Tongue (tissue), 2 donors: ENCODE results near the gene CYP27A1. TPM values are rescaled to one million over a fixed set of nuclear protein-coding genes. Genes with fewer than 3 reads are reported as not detected.

Source experiments
- DNase-seq: peaks from one replicate; pipeline ENCODE4 v3.0.0-alpha.2; 2015
- total RNA-seq: library from RNA; depleted of rRNA; stranded (reverse); fragments of >200 nt; gene quantifications from one replicate; pipeline ENCODE4 v1.2.3, GENCODE V29; 2014

Gene CYP27A1
- total RNA-seq, 1 donor from 2014 or later = 19.8 TPM

DNA sequence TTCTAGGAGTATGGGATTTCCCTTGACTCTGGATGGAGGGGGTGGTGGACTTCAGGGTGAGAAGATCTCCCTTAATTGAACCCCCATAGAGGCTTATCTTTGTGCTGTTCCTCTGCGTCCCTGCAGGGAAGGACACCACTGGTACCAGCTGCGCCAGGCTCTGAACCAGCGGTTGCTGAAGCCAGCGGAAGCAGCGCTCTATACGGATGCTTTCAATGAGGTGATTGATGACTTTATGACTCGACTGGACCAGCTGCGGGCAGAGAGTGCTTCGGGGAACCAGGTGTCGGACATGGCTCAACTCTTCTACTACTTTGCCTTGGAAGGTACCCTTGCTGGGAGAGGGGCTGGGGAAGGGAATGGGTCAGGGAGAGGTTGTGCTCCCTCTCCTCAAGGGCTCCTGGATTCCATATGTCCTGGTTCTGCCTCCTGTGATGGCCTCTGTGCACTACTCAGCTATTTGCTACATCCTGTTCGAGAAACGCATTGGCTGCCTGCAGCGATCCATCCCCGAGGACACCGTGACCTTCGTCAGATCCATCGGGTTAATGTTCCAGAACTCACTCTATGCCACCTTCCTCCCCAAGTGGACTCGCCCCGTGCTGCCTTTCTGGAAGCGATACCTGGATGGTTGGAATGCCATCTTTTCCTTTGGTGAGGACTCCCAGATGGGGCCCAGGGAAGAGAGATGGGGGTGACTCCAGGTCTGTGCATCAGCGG, 30.3 kb downstream of the CYP27A1 start:
- DNase-seq = no peak

DNA sequence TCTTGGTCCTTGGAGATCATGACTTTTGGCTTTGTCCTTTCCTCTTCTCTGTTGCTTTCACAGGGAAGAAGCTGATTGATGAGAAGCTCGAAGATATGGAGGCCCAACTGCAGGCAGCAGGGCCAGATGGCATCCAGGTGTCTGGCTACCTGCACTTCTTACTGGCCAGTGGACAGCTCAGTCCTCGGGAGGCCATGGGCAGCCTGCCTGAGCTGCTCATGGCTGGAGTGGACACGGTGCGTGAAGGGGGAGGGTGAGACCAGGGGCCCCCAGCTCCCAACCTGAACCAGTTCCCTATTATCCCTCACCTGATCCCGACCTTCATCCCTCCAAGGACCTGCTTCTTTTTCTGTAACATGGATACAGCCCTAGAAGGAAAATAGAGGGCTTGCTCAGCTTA, 30.9 kb downstream of the CYP27A1 start:
- no peak for DNase-seq

DNA sequence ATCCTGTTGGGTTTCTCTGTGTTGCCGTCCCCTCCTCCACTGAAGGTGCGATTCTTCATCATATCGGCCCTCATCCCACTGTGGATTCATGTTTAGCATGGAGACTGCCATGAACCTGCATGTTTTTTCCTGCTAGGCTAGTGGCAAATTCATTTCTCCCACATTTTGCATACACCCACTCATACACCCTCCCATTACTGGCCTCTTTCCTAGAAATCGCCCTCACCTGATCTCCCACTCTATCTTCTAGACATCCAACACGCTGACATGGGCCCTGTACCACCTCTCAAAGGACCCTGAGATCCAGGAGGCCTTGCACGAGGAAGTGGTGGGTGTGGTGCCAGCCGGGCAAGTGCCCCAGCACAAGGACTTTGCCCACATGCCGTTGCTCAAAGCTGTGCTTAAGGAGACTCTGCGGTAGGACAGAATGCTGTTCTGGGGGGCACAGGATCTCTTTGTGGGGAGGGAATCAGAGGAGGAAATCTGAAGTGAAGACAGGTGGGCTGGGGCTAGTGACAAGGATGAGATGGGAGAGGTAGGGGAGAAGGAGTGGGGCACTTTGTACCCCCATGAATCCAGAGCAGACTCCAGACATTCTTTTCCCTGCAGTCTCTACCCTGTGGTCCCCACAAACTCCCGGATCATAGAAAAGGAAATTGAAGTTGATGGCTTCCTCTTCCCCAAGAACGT, 32.0 kb downstream of the CYP27A1 start:
- no peak for DNase-seq

DNA sequence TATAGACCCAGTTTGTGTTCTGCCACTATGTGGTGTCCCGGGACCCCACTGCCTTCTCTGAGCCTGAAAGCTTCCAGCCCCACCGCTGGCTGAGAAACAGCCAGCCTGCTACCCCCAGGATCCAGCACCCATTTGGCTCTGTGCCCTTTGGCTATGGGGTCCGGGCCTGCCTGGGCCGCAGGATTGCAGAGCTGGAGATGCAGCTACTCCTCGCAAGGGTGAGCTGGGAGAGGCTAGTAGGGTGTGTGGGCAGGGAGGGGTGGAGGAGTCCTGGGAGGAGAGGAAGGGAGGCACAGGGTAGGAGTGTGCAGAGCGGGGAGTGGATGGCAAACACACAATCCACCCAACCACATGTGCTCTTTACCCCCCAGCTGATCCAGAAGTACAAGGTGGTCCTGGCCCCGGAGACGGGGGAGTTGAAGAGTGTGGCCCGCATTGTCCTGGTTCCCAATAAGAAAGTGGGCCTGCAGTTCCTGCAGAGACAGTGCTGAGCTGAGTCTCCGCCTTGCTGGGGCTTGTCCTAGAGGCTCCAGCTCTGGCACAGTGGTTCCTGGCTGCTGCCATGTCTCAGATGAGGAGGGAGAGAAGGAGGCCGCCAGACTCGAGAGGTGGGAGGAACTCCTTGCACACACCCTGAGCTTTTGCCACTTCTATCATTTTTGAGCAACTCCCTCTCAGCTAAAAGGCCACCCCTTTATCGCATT, 32.7 kb downstream of the CYP27A1 start:
- DNase-seq = no peak

DNA sequence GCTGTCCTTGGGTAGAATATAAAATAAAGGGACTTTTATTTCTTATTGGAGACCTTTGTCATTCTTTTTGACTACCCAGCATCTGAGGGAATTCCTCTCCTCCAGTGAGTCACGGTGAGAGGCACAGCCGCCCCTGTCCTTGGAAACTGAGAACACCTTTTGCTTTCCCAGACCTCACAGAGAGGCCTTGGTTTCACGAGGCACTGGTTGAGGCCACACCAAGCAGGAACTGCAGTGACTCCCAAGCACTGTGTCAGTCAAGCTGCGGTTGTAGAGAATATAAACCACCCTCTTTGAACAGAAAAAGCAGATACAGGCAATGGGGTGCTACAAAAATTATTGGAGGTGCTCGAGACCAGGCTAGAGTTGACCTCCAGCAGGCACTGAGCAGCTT, 33.3 kb downstream of the CYP27A1 start:
- DNase-seq = no peak

DNA sequence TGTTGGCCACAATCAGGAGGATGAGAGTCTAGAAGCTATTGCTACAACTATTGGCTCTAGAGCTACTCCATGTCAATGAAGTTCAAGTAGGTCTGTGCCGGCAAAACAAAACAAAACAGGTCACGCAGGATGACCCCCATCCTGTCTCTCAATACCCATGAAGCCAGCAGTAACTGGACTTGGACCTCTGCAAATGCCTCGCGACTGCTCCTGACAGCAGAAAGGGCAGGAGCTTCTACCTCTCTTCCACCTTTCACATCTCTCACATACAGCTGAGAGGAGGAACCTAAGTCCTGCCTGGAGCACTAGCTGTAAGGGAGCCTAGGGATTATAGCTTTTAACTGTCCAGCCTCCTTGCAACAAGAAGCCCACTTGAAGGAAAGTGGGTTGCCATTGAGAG, 33.7 kb downstream of the CYP27A1 start:
- DNase-seq = no peak

DNA sequence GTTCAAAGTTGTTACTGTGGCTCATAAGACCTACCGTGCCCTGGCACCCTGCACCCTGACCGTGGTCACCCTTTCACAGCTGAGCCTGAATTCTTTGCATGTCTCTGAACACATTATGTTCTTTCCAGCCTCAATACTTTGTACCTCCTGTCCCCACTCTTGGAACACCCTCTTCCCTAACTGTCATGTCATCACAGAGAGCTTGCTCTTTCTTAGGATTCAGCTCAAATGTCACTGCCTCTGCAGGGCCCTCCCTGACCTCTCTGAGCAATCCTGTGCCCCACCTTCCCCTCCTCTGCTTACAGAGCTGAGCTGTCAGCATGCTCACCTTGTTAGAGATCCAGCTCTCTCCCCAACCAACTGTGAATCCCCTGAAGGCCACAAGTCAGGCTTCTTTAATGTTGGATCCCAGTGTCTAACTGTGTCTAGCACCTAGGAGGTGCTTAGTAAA, 34.6 kb downstream of the CYP27A1 start:
- no peak for DNase-seq

DNA sequence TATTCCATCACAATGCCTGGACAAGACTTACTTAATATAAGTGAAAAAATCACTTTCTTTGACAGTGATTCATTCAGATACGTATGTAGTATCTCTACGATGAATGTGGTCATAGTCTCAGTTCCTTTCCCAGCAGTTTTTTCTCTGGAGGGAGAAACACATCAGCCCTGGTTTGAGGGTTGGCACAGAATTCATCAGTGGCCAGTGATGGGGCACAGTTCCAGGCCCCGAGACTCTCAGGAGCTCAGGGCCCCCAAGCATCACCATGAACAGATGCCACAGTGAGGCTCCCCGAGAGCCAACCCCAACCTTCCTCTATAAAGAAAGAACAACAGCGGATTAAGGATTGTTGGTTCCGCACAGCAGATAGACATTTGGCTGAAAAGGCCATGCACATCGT, 37.1 kb downstream of the CYP27A1 start:
- DNase-seq = no peak

DNA sequence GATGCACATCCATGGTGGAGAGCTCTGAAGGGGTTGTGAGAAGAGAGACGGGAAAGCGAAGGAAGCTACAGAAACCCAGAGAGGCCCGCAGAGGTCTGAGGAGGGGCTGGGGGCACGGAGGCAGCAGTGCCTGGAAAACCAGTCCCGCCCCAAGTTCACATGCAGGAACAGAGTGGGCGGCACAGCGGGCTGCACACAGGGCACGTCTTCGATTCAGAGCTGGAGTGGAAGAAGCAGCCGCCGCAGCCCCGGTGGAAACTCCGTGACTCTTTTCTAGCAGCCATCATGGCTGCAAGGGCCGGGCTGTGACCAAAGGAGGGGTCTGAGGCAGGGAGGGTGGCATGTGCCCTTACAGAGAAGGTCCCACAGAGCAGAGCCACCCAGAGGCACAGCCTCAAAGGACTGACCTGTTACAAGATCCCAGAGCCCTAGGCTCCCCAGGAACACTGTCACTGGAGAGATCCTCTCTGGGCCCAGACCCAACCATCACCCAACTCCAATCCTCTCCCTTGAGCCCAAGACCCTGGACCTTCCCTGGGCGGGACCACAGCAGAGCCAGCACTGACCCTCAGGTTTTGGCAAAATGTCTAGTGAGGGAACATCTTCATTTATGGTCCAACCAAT, 38.9 kb downstream of the CYP27A1 start:
- no peak for DNase-seq

DNA sequence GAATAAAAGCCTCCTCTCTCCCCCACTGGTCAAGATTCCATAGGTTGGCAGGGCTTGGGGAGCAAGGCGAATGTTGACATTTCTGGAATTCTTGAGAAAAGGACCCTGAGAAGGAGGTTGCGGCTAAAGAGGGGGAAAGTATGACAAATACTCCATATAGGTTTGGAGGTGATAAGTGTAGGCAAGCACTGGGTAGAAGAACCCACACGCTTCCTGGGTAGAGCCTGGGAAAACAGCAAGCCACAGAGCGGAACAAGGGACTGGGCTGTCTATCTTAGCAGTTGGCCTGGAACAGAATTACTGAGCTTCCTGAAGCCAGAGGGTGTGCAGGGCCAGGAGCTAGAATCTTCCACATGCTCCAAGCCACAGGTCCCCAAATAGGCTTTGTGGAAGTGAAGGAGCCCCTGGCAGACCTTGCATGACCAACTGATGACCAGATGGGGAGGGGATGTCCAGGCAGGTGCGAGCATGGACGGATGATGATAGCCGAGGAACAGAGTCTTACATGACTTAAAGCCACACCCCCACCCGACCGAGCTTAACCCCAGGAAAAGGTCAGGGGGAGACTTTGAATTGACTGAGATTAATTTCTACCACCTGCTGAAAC, 39.8 kb downstream of the CYP27A1 start:
- no peak for DNase-seq

DNA sequence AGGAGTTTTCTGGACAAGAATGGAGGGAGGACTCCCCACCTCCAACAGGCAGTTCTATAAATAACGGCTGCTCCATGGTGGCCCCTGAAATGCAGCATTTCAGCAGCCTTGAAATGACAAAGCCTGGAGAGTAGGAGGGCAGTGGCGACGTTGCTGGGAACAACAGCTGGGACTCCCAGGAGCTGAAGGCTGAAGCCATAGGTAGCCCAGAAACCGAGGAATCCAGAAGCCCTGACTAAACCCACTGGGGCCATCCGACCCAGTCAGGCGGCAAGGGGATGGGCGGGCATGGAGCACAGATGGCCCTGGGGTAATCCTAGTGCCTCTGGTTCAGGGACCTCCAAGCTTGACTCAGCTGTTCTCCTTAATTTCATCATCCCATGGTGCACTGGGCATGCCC, 40.7 kb downstream of the CYP27A1 start:
- no peak for DNase-seq

DNA sequence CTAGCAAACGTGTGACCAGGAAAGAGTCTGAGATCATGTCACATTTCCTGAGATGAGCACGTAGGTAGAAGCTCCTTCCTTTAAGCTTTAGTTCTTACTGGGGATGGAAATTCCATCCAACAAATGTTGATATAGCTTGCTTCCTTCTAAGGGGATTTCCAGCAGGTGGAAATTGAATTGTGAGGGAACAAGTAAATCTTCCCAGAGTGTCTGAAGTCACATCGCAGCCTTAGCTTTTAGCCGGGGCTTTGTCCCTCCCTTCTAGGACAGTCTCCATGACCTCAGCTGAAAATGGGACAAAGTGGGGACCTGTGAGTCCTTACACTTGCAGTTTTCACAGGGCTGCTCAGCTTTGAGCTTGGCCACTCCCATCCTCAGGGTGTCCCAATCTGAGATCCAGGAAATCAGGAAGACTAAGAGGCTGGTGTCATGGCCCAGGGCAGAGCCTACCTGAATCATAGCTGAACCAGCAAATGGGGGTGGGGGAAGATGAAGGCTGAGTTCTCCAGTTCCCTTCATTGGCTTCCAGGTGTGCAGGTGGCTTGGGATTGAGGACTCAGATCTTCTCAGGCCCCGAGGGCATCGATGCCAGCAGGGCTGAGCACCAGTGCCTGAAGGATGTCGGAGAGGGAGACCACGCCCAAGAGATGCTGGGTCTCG, 41.4 kb downstream of the CYP27A1 start:
- no peak for DNase-seq

DNA sequence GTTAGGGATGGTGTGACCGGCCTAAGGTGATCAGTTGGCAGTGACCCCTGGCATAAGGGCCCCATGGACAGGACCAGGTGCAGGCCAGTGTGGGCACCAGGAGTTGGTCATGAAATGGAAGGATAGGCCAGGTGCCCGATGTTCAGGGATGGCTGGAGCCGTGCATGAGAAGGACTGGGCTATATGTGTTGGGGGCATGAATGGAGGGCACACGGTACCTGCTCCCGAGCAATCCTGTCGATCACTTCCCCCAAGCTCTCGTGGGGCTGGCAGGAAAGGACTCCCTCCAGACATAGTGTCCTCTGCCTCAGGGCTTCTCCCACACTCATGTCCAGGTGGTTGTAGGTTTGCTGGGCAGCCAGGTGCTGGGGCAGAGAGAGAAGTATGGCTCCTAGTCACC, 42.1 kb downstream of the CYP27A1 start:
- DNase-seq = no peak

DNA sequence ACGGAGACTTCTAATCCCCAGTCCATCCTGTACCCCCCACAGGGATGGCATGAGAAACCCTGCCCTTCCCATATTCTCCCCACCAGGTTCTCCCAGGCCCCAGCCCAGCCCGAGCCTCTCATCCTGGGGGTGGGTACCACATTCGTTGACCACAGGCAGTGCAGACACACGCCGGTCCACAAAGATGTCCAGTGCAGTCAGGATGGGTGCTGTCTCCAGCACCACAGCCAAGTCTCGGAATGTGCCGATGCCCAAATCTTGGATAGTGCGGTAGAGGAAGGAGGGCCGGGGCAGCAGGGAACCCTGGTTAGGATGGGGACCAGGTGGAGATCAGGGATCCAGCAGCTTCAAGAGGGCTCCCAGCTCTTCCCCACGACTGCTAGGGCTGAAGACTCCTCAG, 44.8 kb downstream of the CYP27A1 start:
- DNase-seq = no peak

DNA sequence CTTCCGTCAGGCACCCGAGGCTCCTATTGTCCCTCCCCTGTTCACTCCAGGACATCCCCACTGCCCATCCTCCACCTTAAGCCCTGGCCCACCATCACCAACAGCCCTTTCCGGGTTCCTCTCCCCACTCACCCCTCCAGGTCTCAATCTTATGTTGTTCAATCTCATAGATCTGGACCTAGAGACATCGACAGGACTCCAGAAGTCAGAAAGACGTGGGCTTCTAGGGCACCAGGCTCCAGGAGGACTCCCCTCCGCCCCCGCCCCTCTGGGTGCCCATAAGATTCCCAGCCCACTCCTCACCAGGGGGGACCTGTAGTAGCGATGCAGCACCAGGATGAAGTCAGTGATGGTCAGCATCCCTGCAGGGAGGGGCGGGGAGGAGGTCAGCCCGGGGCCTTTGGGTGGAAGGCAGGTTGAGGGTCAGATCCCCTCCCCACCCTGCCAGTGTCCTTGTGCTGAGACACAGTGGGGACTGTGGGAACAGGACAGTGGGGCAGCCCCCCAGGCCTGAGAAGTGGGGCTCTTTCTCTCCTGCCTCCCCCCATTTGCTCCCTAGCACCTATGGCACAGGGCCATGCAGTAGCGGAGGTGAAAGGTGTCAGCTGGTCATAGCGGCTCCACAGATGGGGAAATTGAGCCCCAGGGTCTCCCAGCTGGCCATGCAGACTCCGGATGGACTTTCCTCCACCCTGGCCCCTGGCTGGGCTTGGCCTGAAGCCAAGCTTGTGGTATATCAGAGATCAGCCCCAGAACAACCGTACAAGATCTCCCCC, 45.9 kb downstream of the CYP27A1 start:
- no peak for DNase-seq

DNA sequence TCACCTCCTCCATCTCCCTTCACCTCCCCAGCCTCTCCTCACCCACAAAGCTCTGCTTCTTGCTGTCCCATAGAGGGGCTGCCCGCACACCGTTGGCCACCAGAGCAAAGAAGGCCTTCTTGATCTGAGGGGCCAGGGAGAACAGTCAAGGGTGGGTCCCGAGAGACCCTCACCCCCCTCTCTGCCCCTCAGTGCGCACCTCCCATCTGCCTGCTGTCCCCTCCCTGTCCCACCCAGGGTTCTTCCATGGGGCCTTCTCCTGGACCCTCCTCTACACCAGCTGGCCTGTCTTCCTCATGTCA, 46.5 kb downstream of the CYP27A1 start:
- no peak for DNase-seq

DNA sequence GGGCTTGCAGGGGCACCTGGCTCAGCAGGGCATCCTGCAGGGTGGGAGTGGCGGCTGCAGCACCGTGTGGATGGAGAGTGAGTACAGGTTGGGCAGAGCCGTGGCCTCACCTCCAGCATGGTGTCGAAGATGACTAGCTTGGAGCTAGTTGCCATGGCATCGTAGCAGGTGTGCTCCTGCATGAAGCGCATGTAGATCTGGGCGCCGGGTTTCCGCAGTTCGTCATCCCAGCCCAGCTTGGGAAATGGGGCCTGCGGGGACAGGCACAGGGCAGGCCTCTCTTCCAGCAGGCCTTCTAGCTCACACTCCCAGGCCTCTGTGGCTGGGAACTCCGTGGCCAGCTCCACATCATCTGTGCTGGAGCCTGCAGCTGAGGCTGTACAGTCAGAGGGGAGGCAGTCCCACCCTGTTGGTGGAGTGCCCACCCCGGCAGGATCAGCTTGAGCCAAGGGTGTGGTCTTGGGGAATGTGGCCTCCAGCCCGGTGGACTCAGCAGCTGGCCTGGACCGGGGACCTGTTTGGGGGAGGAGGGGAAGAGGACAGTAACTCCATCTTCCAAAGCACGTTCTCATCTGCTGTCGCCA, 48.0 kb downstream of the CYP27A1 start:
- peak; percentile 81 for DNase-seq

DNA sequence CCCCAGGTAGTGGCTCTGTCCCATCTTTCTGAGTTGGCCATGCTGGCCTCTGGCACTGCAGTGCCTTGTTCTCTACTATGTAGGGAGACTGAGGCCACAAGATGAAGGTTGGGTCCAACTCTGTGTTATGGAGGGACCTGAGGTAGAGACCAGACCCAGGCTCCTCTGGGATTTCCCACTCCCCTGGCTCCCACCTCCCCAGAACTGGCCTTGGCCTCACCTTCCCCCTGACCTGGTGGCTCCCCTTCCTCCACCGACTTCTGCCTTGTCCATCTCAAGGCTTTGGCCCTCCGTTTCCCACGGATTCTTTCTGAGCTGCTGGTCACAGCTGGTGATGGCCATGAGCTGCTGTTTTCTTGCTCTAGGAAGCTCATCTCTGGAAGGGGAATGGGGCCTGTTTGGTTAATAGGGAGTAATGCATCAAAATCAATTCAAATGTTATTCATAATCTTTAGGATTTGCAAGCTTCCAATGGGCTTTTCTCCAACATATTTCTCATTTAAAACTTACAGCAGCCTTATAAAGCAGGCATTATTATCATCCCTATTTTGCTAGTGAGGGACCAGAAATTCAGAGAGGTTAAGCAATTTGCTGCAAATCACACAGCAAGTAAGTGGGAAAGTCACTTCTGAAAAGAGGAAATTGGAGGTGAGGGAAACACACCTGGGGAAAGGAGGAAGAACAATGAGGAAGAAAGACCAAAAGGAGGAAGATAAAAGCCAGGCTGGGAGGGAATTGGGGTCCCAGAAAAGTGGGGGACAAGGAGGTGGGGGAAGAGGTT, 48.8 kb downstream of the CYP27A1 start:
- DNase-seq = no peak

DNA sequence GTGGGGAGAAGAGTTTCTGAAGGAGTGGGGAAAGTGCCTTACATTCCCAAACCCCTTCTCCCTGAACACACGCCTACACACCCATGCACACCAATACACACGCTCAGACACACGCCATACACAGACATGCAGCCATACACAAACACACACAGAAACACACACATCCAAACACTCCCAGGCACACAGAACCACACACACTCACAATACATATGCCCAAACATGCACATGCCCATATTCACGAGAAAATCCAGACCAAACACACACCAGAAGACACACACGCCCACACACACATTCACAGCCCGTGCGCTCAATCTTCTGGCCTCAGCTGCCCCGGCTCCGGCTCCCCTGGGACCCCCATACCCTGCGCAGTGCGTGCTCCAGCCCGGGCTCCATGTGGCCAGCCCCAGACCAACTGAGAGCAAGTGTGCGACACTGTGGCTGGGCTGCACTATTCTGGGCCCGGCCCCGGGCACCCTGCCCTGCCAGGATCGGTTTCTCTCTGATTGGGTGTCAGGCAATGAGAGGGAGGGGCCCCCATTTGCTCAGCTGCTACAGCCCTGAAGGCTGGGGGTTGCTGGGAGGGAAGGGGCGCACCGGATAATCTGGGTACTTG, 49.5 kb downstream of the CYP27A1 start, which contains the start of gene PRKAG3:
PRKAG3 (minus strand) TSS at position 426 of the 613 bp plus-strand sequence.
- DNase-seq = peak; percentile 84

DNA sequence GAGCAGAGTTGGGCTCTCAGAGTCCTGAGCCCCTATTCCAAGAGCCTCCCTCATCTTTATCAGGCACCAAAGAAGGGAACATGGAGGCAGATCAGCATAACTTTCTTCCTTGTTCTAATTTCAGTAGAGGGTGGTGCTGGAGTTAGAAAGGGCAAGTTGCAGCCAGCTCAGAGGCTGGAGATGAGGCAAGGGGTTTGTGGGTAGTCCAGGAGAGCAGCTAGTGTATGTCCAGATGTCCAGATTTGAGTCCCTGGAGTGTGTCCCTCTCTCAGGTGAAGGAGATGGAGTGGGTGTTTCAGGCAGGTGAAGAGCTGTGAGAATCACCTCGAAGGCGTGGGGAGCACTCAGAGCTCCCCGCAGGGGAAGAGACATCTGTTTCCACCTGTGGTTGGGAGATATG, 50.1 kb downstream of the CYP27A1 start:
- DNase-seq = no peak
